HG03469 (cell line): Measurements from ENCODE around the gene CST6.
"Not testable (repeated sequence)": the region's sequence is repeated elsewhere in the genome, so short reads cannot be mapped to it uniquely, and the experiment has no call there.

Source experiments
- ATAC-seq: cut with Tn5 transposase; IDR thresholded peaks from one replicate; pipeline ENCODE4 v1.9.1; 2021; ENCODE audit warnings: mild to moderate bottlenecking, moderate library complexity, moderate number of reproducible peaks; ENCODE audit not compliant: unreplicated experiment

The CST6 gene

DNA sequence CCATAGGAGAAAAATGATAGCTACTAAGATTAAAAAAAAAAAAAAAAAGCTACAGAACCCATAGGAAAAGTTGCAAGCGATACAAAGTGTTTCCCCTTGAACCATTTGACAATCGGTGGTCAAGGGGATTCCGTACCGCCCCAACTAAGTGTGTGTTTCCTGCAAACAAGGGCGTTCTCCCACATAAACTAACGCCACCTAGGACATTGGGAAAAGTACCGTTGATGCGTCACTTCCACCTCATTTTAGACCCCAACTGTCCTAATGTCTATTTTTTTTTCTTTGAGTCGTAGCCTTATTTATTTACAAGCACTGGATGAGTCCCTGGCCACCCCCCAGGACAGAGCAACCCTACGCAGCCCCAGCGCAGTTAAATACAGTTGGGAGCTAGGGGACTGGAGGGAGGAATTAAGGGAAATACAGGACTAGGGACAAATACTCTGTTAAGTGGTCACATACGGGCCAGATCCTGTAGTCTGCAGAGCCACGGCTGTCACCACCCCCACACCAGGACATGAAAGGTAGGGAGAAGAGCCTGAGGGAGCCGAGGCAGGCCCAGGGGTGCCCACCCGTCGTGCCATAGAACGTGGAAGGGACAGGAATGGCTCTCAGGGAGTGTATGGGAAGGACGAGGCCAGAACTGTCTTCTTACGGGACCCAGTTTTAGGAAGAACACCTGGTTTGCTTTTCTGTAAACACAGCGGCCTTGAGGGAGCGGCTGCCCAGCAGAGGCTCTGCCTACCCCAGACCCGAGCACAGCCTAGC is 28.8 kb upstream of the CST6 start:
- ATAC-seq = no peak

DNA sequence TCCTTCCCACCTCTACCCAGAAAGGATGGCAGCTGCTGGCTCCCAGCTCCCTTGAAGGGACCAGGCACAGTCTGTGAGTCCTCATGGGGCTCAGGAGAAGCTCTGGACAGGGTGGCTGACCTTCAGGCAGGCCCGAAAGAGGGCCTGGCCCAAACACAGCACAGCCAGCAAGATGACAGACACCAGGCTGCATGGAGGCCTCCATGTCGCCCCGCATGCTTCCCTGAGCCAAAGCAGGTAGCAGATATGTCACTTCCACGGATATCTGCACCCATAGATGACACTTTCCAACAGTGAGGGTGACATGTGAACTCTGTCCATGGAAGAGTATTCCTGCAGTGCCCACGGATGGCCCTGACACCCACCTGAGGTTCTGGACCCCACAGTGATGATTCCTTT is 28.2 kb upstream of the CST6 start:
- no peak for ATAC-seq

DNA sequence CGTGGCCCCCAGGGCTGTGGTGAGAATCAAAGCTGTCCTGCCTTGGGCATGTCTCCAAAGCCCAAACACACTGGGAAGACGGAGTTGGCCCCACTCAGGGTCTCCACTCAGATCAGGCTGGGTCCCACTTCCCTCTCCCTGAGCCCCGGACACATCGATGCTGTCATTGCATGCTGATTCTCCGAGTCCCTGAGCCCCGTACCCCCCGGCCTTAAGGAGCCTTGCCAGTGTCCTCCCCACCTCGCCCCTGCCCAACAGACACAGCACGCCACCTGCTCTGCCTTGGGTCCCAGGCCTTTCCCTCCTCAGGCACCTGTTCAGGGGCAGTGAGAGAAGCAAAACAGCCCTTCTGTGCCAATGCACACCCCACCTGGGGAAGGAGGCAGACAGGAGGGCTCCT is 24.5 kb upstream of the CST6 start:
- ATAC-seq = no peak

DNA sequence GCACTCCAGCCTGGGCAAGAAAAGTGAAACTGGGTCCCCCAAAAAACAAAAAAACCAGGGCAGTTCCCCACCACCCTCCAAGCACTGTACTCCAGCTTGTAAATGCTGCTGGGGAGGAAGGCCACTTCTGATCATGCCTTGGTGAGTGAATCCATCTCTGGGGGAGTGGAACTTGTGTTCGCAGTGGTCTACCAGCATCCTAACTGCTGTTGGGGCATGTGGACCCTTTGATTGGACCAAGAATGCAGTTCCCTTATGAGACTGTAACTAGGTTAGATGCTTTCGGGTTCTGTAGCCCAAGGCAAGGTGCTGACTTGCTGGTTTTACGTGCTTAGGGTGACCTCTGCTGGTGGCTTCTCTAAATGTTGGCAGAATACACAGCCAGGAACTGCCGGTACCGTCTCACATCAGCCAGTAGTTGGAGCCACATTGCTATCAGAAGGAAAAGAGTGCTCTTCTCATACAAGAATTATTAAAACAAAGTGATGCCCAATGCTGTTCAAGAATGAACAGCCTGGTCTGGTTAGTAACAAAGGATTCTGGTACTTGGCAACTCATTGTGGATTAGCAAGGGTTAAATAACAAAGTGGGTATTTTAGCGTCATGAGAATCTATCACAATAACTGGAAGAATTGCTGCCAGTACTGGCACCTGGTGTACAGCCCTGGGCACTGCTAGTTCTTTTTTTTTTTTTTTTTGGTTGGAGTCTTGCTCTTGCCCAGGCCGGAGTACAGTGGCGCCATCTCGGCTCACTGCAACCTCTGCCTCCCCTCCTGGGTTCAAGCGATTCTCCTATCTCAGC is 22.8 kb upstream of the CST6 start:
- peak; percentile 78 for ATAC-seq

DNA sequence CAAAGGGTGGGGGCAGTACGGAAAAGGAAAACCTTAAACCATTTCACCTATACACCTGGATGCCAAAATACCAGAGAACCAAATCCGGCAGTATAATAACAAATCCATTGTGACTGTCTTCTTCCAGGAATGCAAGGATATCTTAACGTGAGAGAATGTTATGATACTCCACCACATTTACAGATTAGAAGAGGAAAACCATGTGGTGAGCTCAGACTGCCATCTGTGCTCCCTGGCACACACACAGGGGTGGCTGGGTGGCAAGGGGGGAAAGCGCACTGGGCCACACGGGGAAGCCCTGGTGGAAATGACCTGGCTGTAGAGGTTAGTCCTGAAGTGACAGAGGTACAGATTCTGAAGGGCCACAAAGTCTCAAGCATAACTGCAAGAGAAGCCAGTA is 19.8 kb upstream of the CST6 start:
- ATAC-seq = no peak

DNA sequence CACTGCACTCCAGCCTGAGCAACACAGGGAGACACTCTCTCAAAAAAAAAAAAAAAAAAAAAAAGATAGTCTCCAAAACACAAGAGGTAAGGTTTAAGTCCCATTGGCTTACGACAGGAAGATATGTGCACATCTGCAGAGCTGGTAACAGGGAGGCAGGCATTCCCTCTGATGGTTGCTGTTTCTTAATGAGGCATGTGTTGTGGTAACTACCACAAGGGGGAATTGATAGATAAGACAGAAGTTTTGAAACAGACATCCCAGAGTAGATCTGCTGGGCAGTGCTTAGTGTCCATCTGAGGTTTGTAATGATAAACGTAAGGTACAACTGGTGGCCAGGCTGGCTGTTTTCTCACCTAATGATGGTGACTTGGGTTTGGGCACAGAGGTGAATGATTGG is 14.5 kb upstream of the CST6 start:
- no peak for ATAC-seq

DNA sequence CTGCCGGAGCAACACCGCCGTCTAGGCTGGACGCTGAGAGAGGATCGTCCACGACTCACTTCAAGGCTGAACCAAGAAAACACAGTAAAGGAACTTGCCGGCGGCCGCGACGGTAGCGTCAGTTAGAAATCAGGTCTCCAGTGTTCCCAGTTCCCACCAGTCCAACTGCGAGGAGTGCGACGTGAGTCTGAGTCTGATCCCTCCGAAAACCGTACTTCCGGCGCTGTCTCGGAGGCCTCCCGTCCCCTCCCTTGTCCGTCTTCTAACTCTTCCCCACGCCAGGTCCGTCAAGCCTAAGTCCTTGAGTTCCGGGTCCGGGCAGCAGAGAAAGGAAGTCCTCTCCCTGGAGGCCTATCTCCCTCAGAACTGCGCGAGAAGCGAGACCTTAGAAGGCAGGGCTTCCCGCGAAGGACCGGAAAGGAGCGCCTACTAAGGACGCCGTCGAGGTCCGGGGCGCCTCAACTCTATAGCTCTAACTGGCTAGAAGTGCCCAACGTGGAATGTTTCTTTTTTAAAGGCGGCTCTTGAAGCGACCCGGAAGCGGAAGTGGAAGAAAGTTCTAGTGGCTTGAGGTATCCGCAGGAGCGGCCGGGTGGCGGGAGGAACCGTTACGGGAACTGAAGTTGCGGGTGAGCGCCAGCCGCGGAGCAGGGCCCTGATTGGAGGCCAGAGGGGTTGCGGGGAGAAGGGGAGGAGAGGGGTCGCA is 9.7 kb upstream of the CST6 start, which contains the start of the genes BANF1 and EIF1AD:
TSS of gene BANF1 (plus strand) at position 562 of the 706 bp plus-strand sequence. CDS start 748 bp downstream, outside the sequence.
TSS of gene EIF1AD (minus strand) at position 216 of the 706 bp plus-strand sequence. CDS start 1,768 bp downstream, outside the sequence.
- peak; percentile 51 for ATAC-seq

DNA sequence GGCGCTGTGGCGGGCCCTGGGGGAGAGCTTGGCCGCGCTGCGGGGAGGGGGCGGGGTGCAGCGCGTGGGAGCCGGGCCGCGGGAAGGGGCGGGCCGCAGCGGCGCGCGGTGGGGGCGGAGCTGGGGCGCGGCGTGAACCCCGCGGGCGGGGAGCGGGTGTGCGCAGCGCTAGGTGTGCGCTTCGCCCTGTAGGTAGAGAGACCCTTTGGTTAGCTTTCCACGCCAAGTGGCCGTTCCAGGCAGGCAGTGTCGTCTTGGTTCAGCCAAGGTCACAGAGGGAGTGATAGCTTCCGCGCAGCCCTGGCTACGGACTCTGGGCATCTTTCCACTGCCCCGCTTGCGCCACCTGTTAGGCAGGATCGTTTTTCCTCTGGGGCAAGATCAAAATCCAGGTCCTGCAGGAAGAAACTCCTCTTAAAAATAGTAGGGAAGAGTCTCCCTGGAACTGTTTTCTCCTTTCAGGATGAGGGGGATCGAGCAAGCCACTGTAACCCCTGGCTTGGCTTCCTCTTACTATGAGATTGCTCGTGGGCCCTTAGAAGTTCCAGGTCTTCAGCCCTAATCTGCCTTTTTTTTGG is 9.1 kb upstream of the CST6 start:
- ATAC-seq = peak; percentile 12

DNA sequence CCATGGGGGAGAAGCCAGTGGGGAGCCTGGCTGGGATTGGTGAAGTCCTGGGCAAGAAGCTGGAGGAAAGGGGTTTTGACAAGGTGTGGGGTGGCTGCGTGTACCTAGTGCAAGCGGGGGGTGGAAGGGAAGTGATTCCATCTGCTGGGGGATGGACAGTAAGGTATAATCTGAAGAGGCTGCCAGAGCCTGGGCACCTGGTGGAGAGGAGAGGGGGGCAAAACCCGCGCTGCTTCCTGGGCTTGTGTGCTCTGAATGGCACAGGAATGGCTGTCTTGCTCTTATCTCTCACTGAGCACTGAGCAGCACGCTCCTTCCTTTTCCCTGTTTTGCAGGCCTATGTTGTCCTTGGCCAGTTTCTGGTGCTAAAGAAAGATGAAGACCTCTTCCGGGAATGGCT is 8.5 kb upstream of the CST6 start:
- ATAC-seq = no peak

DNA sequence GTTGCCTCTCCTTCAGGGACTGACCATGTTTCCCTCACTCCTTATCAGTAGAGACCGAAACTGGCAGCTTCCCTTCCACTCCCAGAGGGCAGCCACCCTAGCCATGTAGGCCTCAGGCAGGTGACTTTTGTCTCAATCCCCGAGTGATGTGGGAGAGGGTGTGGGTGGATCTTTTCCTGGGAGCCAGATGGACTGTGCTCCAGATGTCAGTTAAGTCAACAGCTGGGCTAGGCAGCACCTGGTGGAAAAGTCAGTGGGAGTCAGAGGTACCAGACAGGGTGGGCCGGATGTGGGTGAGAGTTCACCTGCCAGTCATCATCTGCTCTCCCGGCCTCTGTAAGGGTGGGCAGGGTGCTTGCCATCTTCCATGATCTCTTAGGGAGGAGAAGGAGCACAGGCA is 7.6 kb upstream of the CST6 start:
- no peak for ATAC-seq

DNA sequence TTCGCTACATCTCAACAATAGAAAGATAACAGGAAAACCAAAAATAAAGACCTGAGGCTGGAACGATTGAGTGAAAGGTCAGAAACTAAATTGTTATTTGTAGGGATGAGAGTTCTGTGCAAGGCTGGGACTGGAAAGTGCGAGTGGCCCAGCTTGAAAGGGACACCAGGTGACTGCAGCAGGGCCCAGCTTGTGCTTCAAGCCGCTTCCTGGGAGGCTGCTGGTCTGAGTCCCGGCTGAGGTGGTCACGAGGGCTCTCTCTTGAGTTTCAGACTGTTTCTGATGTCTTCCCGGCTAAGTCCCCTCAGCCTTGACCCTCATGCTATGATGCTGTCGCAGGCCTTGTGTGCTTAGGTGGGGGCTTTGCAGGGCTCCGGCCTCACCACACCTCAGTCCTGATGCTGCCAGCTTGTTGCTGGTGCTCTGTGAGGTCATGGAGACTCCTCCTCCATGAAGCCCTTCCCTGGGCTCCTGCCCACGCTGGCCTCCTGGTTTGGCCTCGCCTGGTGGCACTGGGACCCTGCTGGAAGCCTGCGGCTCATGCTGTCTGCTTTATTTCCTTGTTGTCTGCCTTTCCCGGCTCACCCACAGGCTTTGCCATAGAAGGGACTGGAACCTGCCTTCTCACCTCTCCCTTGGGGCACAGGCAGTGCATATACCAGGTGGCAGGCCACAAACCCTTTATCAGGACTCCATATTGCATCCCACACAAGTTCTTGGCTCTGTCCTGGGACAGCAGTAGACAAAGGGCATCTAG is 5.5 kb upstream of the CST6 start:
- no peak for ATAC-seq

DNA sequence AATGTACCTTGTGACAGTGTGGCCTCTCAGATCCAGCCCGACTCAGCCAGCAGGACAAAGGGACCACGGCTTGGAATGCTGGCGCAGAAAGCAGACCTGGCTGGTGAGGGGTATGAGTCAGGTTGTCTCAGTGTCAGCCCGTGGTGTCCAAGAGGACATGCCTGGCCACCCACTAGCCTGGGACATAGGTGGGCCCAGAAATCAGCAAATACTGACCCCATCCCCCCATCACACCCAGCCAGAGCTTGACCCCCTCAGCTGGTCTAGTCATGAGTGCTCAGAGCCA is 5.0 kb upstream of the CST6 start:
- ATAC-seq = no peak

DNA sequence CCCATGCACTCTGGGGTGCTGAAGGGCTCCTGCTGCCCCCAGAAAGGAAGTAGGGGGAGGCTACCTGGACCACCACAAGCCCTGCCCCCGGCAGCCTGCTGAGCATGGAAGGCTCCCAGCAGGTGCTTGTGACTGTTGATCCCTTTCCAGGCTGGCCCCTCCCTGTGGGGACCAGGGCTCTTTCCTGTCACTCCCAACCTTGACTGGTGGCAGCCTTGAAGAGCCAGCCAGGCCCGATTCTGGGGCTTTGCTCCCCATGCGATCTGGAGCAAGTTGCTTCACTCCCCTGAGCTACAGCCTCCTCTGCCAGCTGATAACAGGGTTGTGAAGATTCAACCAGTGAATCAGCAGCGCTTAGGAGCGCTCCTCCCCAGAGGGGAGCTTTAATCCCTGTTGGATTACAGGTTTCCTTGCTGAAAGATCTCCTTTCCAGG is 4.6 kb upstream of the CST6 start:
- ATAC-seq = no peak

DNA sequence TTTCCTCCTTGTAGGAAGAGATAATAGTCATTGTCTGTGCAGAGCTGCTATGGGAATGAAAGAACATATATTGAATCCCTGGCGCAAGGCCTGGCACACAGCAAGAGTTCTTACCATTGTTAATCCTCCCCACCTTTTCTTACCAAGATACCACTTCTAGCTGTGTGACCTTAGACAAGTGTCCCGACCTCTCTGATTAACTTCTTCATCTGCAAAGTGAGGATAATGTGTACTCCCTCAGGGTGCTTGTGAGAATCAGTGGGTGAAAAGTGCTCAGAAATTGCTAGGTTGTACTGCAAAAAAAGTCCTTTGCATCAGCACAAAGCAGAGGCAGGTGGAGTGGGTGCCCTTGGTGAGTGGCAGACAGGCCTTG is 3.7 kb upstream of the CST6 start:
- no peak for ATAC-seq

DNA sequence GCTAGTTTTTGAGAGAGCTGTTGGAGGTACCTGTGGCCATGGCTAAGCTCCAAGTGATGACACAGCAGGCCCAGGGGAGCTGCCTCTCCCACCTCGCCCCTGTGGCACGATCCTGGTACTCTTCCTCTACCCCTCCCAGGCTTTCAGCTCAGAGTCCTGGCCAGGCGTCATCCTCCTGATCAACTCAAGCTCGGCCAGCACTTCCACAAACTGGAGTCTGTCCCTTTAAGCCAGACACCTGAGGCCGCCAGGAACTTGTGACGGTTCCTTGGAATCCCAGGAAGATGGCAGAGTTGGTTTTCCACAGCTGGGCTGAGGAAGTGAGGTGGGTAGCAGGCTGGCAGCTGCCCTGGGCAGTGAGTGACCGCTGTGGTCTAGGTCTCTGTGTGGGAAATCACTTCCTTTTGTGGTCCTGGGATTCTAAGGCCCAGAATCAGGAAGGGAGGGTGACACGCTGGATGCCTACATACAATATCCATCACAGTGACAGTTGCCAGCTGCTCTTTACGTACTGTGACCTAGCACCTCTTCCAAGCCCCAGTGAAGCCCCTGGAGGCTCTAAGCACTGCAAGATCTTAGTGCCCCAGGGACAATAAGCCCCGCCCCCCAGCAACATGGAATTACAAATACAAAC is 3.2 kb upstream of the CST6 start:
- ATAC-seq = no peak

DNA sequence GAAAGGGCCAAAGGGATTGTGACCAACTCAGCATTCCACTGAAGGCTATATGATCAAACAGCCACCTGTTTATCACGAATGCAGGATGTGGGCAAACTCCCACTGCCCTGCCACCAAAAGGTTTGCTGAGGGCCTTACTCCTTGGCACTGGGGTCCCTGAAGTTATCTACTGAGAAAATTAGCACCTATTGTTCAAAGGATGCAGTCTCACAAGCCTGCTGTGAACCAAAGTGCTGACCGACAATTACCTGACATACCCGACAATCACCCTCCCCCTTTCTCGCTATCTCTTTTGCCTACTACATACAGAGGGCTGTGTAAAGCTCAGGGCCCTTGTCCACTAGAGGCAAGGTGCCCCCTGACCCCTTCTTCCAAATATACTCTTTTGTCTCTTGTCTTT is 1.8 kb upstream of the CST6 start:
- ATAC-seq = not testable (repeated sequence)

DNA sequence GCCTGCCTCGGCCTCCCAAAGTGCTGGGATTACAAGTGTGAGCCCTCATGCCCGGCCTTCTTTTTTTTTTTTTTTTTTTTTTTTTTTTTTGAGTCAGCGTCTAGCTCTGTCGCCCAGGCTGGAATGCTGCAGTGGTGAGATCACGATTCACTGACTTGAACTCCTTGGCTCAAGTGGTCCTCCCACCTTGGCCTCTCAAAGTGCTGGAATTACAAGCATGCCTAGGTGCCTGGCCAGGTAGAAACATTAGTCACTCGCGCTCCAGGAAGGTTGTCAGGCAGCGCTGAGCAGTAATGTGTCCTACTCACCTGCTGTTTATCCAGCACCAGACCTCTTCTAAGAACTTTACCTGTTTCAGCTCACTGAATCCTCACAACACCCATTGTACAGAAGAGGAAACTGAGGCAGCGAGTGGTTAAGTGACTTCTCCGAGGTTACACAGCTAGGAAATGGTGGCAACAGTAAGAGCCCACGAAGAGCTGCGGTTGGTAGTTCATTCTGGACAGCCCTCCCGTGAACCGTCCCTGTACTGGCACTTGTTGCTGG is 496 bp upstream of the CST6 start:
- ATAC-seq = no peak

DNA sequence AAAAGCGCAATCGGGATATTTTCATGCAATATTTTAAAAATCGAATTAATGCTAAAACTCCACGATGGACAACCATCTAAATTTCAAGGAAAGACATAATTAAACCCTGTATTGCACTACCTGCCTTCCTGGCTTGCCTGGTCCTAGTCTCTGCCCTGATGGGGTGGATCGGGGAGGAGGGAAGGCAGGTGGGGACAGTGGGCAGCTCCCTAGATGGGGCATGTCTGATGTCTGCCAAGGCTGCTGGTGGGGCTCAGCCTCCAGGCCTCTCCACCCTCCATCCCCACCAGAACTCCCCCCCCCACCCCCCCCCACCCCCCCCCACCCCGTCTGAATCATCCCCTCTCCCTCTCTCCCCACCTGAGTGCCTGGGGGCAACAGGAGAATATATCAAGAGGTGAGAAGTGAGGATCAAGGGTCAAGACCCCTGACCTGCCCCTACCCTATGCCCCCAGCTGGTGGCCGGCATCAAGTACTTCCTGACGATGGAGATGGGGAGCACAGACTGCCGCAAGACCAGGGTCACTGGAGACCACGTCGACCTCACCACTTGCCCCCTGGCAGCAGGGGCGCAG is 650 bp downstream of the CST6 start:
- no peak for ATAC-seq

DNA sequence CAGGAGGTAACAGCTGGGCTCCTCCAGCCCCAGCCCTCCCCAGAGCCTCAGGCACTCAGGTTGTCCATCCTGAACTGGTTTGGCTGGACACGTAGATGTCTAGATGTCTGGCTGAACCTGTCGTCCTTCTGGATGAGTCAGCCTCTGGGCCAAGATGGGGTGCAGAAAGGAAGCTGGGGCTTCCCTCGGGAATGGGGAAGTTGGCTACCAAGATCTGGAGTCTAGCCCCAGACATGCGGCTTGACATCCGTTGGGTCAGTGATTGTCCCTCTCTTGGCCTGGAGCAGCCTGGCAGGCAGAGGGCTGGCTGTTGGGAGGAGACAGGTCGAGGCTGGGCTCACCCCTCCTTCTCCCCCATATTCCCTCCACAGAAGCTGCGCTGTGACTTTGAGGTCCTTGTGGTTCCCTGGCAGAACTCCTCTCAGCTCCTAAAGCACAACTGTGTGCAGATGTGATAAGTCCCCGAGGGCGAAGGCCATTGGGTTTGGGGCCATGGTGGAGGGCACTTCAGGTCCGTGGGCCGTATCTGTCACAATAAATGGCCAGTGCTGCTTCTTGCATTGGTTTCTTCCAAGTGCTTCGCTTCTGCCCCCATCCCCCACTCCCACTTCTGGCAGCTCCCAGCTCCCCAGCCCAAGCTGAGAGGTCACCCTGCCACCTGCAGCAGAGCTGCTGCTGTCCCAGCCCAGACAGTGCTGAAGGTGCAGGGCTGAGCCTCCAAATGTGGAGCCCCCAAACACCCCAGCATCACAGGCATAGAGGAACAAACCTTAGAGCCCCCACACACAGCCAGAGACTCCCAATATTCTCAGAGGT is 1.3 kb downstream of the CST6 start:
- no peak for ATAC-seq
